MM.1S (cell line): ENCODE data around the gene SNN.

Experiments used
- EZH2 ChIP-seq: fragments of 300-600 bp; sonication (generic); optimal IDR thresholded peaks from 2 replicates; pipeline ENCODE3; 2017; ENCODE audit warnings: low read depth, mild to moderate bottlenecking, antibody characterized with exemption, low read length, mixed read lengths
- EZH2phosphoT487 ChIP-seq: fragments of 300-600 bp; sonication (generic); IDR thresholded peaks from 2 replicates; pipeline ENCODE4 v1.6.1; 2018; ENCODE audit warnings: antibody characterized with exemption, low read length
- TF ChIP-seq, protein P1 (sequence below): fragments of 300-600 bp; sonication (generic); IDR thresholded peaks from 2 replicates; pipeline ENCODE4 v1.5.1; 2016; ENCODE audit warnings: antibody characterized with exemption, low read length, mixed read lengths

DNA sequence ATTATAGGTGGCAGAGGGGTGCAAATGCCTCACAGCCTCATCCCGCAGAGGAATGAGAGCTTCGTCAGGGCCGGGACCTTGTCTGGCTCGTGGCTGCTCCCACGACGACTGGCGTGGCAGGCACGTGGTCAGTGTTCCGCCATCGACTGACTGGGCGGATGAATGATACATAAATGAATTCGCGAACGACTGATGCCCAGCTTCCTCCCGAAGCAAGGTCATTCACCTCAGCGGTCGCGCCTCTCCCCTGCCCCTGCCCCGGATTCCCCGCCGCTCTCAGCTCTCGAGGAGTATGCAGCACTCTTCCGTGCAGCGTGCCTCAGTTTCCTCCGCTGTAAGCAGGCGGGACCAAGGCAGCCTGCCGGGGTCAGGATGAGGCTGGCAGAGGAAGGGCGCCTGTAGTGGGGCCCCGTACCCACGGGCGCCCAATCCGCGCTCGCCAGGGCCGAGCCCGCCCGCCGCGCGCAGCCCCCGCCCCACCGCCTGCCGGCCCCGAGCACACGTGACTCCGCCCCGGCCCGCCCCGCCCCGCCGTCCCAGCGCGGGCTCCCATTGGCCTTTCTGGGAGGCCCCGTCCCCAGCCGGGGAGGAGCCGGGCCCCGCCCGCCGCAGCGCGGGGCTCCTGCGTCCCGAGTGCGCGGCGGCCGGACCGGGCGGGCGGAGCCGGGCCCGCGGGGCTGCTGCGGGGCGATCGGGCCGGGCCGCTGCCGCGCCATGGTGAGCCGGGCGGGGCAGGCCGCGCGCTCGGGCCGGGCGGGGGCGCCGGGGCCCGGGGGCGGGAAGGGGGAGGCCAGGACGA, at the start of gene SNN:
- TF ChIP-seq, protein P1, sequence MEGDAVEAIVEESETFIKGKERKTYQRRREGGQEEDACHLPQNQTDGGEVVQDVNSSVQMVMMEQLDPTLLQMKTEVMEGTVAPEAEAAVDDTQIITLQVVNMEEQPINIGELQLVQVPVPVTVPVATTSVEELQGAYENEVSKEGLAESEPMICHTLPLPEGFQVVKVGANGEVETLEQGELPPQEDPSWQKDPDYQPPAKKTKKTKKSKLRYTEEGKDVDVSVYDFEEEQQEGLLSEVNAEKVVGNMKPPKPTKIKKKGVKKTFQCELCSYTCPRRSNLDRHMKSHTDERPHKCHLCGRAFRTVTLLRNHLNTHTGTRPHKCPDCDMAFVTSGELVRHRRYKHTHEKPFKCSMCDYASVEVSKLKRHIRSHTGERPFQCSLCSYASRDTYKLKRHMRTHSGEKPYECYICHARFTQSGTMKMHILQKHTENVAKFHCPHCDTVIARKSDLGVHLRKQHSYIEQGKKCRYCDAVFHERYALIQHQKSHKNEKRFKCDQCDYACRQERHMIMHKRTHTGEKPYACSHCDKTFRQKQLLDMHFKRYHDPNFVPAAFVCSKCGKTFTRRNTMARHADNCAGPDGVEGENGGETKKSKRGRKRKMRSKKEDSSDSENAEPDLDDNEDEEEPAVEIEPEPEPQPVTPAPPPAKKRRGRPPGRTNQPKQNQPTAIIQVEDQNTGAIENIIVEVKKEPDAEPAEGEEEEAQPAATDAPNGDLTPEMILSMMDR, result no peak
- TF ChIP-seq EZH2 (no peak), EZH2phosphoT487 (no peak)
